NCI-H524 treated with DMSO at 0.1 percent for 48 hours (cell line): Measurements from ENCODE around the gene CYS1.
"Not testable (repeated sequence)": the region's sequence is repeated elsewhere in the genome, so short reads cannot be mapped to it uniquely, and the experiment has no call there.

Experiments used
- DNase-seq: peaks from one replicate; lab custom pipeline; 2025; lab: John Stamatoyannopoulos, UW

Gene CYS1

DNA sequence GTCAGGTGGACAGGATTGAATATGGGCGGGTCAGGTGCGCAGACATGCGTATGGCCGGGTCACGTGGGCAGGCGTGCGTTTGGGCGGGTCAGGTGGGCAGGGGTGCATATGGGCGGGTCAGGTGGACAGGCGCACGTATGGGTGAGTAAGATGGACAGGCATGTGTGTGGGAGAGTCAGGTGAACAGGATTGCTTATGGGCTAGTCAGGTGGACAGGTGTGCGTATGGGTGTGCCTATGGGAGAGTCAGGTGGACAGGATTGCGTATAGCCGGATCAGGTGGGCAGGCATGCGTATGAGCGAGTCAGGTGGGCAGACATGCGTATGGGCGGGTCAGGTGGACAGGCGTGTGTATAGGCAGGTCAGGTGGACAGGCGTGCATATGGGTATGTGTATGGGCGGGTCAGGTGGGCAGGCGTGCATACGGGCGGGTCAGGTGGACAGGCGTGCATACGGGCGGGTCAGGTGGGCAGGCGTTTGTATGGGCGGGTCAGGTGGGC, 67.2 kb downstream of the CYS1 start:
- DNase-seq = no peak

DNA sequence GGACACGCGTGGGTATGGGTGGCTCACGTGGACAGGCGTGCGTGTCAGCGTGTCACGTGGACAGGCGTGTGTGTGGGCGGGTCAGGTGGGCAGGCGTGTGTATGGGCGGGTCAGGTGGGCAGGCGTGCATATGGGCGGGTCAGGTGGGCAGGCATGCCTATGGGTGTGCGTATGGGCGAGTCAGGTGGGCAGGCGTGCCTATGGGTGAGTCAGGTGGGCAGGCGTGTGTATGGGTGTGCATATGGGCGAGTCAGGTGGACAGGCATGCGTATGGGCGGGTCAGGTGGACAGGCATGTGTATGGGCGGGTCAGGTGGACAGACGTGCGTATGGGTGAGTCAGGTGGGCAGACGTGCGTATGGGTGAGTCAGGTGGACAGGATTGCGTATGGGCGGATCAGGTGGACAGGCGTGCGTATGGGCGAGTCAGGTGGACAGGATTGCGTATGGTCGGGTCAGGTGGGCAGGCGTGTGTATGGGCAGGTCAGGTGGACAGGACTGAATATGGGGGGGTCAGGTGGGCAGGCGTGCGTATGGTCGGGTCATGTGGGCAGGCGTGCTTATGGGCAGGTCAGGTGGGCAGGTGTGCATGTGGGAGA, 67.7 kb downstream of the CYS1 start:
- not testable (repeated sequence) for DNase-seq

DNA sequence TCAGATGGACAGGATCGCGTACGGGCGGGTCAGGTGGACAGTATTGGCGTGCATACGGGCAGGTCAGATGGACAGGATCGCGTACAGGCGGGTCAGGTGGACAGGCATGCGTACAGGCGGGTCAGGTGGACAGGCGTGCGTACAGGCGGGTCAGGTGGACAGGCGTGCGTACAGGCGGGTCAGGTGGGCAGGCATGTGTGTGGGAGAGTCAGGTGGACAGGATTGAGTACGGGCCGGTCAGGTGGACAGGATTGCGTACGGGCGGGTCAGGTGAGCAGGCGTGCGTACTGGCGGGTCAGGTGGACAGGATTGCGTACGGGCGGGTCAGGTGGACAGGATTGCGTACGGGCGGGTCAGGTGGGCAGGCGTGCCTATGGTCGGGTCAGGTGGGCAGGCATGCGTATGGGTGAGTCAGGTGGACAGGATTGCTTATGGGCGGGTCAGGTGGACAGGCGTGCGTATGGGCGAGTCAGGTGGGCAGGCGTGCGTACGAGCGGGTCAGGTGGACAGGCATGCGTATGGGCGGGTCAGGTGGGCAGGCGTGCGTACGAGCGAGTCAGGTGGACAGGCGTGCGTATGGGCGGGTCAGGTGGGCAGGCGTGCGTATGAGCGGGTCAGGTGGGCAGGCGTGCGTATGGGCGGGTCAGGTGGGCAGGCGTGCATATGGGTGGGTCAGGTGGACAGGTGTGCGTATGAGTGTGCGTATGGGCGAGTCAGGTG, 68.4 kb downstream of the CYS1 start:
- DNase-seq = not testable (repeated sequence)

DNA sequence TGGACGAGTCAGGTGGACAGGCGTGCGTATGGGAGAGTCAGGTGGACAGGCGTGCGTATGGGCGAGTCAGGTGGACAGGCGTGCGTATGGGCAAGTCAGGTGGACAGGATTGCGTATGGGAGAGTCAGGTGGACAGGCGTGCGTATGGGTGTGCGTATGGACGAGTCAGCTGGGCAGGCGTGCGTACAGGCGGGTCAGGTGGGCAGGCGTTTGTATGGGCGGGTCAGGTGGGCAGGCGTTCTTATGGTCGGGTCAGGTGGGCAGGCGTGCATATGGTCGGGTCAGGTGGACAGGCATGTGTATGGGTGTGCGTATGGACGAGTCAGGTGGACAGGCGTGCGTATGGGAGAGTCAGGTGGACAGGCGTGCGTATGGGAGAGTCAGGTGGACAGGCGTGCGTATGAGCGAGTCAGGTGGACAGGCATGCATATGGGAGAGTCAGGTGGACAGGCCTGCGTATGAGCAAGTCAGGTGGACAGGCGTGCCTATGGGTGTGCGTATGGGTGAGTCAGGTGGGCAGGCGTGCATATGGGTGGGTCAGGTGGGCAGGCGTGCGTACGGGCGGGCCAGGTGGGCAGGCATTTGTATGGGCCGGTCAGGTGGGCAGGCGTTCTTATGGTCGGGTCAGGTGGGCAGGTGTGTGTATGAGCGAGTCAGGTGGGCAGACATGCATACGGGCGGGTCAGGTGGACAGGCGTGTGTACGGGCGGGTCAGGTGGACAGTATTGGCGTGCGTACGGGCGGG, 69.2 kb downstream of the CYS1 start:
- not testable (repeated sequence) for DNase-seq

GRCh38 chr2:10009811-10010781, 70.1 kb downstream of the CYS1 start:
- no peak for DNase-seq

- DNase-seq = no peak
These were observed 70.9 kb downstream of the CYS1 start for GRCh38 chr2:10009271-10009810.

GRCh38 chr2:10008809-10009176, 71.4 kb downstream of the CYS1 start:
- no peak for DNase-seq

- peak; percentile 66 for DNase-seq
These were observed 72.0 kb downstream of the CYS1 start for GRCh38 chr2:10007921-10008808.

DNA sequence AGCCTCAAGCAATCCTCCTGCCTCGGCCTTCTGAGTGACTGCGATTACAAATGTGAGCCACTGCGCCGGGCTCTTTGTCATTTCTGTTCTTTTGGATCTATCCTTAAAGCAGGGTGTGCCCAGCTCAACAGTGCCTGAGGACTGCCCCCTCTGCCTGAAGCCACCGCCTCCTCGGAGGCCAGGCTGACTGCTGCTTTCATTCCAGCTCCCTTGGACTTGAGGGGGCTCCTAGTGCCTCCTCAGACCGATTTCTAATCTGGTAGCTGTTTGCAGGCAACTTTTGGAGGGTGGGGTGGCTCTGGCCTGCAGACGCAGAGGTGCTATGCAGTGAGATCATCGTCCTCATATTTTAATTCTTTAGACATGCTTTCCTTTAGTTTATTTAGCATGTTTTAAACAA, 72.8 kb downstream of the CYS1 start:
- no peak for DNase-seq
